ENCODE measurements around the gene RALGPS1.

GRCh38 chr9:127175764-127176163 is 261.2 kb downstream of the RALGPS1 start:
- TF ChIP-seq CTCF (IDR thresholded peaks at IDR 0.05) (no peak), POLR2A (IDR thresholded peaks at IDR 0.05) (no peak)
